H1 (cell line): ENCODE data around the gene HS6ST3. TPM values are rescaled to one million over a fixed set of nuclear protein-coding genes. Genes with fewer than 3 reads are reported as not detected.

ENCODE experiments used
- CTCF ChIA-PET: fragments of 300-600 bp; sonication (Branson Sonifier 250); formaldehyde crosslinking; loops from one replicate; lab custom pipeline; 2021; ENCODE audit not compliant: partially characterized antibody; lab: Charles Lee
- POLR2A ChIA-PET: fragments of 300-600 bp; sonication (Branson Sonifier 250); formaldehyde crosslinking; loops from one replicate; lab custom pipeline; 2021; ENCODE audit warnings: inconsistent platforms; ENCODE audit not compliant: partially characterized antibody; lab: Charles Lee
- DNase-seq, 2 experiments: peaks; one replicate each; pipeline versions ENCODE4 v3.0.0 to v3.0.0-alpha.2; 2010 to 2022; ENCODE audit warnings: low spot score in 2 of 2, low read depth in 1 of 2, mixed read lengths in 1 of 2
- FAIRE-seq: peaks from 2 replicates; lab custom pipeline; 2011; peaks lifted over from hg19 to GRCh38; lab: Jason Lieb, UNC
- H2AFZ ChIP-seq: 2 replicates; pipeline ENCODE4 v1.8.1; 2012; ENCODE audit warnings: low read length, inconsistent platforms
- H2AK5ac ChIP-seq: 2 replicates; pipeline ENCODE4 v1.6.1; 2013; ENCODE audit warnings: low read depth, low read length
- H2BK120ac ChIP-seq: replicated peaks from 2 replicates; pipeline ENCODE3; 2013; ENCODE audit warnings: low read depth, low read length, inconsistent platforms
- H2BK12ac ChIP-seq: 2 replicates; pipeline ENCODE4 v1.6.1; 2013; ENCODE audit warnings: low read depth, low read length
- H2BK15ac ChIP-seq: 2 replicates; pipeline ENCODE4 v1.6.1; 2013; ENCODE audit warnings: low read length
- H2BK20ac ChIP-seq: 2 replicates; pipeline ENCODE4 v1.6.1; 2013; ENCODE audit warnings: low read length
- H2BK5ac ChIP-seq: 2 replicates; pipeline ENCODE4 v1.6.1; 2013; ENCODE audit warnings: low read depth, low read length
- H3K14ac ChIP-seq: 2 replicates; pipeline ENCODE4 v1.6.1; 2013; ENCODE audit warnings: inconsistent platforms; ENCODE audit not compliant: insufficient read length
- H3K18ac ChIP-seq: 2 replicates; pipeline ENCODE4 v1.6.1; 2013; ENCODE audit warnings: low read length; ENCODE audit errors: extremely low read depth
- H3K23ac ChIP-seq: 2 replicates; pipeline ENCODE4 v1.6.1; 2013; ENCODE audit warnings: inconsistent platforms; ENCODE audit not compliant: insufficient read length
- H3K23me2 ChIP-seq: 2 replicates; pipeline ENCODE4 v1.6.1; 2013; ENCODE audit warnings: low read depth, low read length
- H3K27ac ChIP-seq: 2 replicates; pipeline ENCODE4 v1.6.1; 2011; ENCODE audit warnings: low read depth, low read length, inconsistent platforms
- H3K27me3 ChIP-seq, 4 experiments: replicated peaks in 1 of 4; 1 replicate in 1 of 4; 2 replicates in 3 of 4; pipeline versions ENCODE4 v1.6.1 to v1.8.1; 2011 to 2013; ENCODE audit warnings: low read length in 3 of 4, mild to moderate bottlenecking in 3 of 4, inconsistent platforms in 2 of 4, mixed read lengths in 2 of 4, moderate library complexity in 1 of 4; ENCODE audit not compliant: control insufficient read depth in 3 of 4, insufficient read depth in 3 of 4; ENCODE audit errors: extremely low read depth in 1 of 4
- H3K36me3 ChIP-seq, 4 experiments: 2 replicates each; pipeline versions ENCODE4 v1.6.1 to v1.8.1; 2011 to 2013; ENCODE audit warnings: mild to moderate bottlenecking in 4 of 4, low read length in 3 of 4, moderate library complexity in 2 of 4, control low read depth in 1 of 4, inconsistent platforms in 1 of 4; ENCODE audit not compliant: insufficient read depth in 4 of 4, control insufficient read depth in 2 of 4
- H3K4ac ChIP-seq: replicated peaks from 2 replicates; pipeline ENCODE3; 2013; ENCODE audit warnings: low read length, low read depth, mixed read lengths, inconsistent platforms; ENCODE audit not compliant: insufficient read length
- H3K4me1 ChIP-seq, 4 experiments: replicated peaks in 1 of 4; 1 replicate in 1 of 4; 2 replicates in 3 of 4; pipeline versions ENCODE4 v1.6.1 to v1.8.1; 2011 to 2013; ENCODE audit warnings: low read length in 3 of 4, inconsistent platforms in 2 of 4, mixed read lengths in 1 of 4; ENCODE audit not compliant: insufficient read depth in 4 of 4, control insufficient read depth in 3 of 4
- H3K4me2 ChIP-seq, 2 experiments: 2 replicates each; pipeline versions ENCODE4 v1.6.1 to v1.8.1; 2011 to 2013; ENCODE audit warnings: low read depth in 2 of 2, low read length in 2 of 2, control low read depth in 1 of 2, inconsistent platforms in 1 of 2, mild to moderate bottlenecking in 1 of 2; ENCODE audit not compliant: insufficient read depth in 1 of 2
- H3K4me3 ChIP-seq, 4 experiments: fragments of 200-600, 300-600 bp in 1 of 4; sonication (generic), shearing (Covaris generic), sonication (Bioruptor Twin) in 1 of 4; 2 replicates each; pipeline versions ENCODE4 v1.5.1 to v1.8.1; 2011 to 2016; ENCODE audit warnings: low read length in 4 of 4, low read depth in 3 of 4, control low read depth in 2 of 4, inconsistent platforms in 2 of 4, mild to moderate bottlenecking in 2 of 4, mixed read lengths in 1 of 4, moderate library complexity in 1 of 4; ENCODE audit not compliant: insufficient read depth in 2 of 4; ENCODE audit errors: extremely low read depth in 1 of 4
- H3K56ac ChIP-seq: replicated peaks from 2 replicates; pipeline ENCODE3; 2013; ENCODE audit warnings: low read depth, mild to moderate bottlenecking, mixed read lengths, low read length, inconsistent platforms; ENCODE audit not compliant: insufficient read length
- H3K79me1 ChIP-seq: 2 replicates; pipeline ENCODE4 v1.6.1; 2013; ENCODE audit warnings: low read depth, low read length, control low read depth
- H3K79me2 ChIP-seq, 2 experiments: 2 replicates each; pipeline versions ENCODE4 v1.6.1 to v1.8.1; 2012 to 2013; ENCODE audit warnings: low read length in 2 of 2, mild to moderate bottlenecking in 2 of 2, inconsistent platforms in 1 of 2; ENCODE audit not compliant: insufficient read depth in 2 of 2, control insufficient read depth in 1 of 2
- H3K9ac ChIP-seq, 4 experiments: replicated peaks in 1 of 4; 1 replicate in 1 of 4; 2 replicates in 3 of 4; pipeline versions ENCODE4 v1.6.1 to v1.8.1; 2011 to 2013; ENCODE audit warnings: low read depth in 3 of 4, low read length in 3 of 4, control low read depth in 2 of 4, mild to moderate bottlenecking in 2 of 4, moderate library complexity in 2 of 4, inconsistent platforms in 1 of 4; ENCODE audit errors: extremely low read depth in 1 of 4
- H3K9me3 ChIP-seq, 2 experiments: 2 replicates each; pipeline versions ENCODE4 v1.6.1 to v1.8.1; 2012 to 2013; ENCODE audit warnings: mild to moderate bottlenecking in 2 of 2, moderate library complexity in 2 of 2, control low read depth in 1 of 2, inconsistent platforms in 1 of 2, low read depth in 1 of 2, low read length in 1 of 2, mixed read lengths in 1 of 2; ENCODE audit not compliant: insufficient read depth in 2 of 2
- H4K20me1 ChIP-seq, 2 experiments: replicated peaks in 1 of 2; 2 replicates each; pipeline versions ENCODE3 to v1.8.1; 2011 to 2013; ENCODE audit warnings: inconsistent platforms in 2 of 2, low read length in 2 of 2, mild to moderate bottlenecking in 1 of 2; ENCODE audit not compliant: insufficient read depth in 2 of 2, control insufficient read depth in 1 of 2
- H4K5ac ChIP-seq: 2 replicates; pipeline ENCODE4 v1.6.1; 2013; ENCODE audit warnings: low read length, low read depth, mixed read lengths, inconsistent platforms; ENCODE audit not compliant: insufficient read length
- H4K8ac ChIP-seq: 2 replicates; pipeline ENCODE4 v1.8.0; 2013; ENCODE audit warnings: mild to moderate bottlenecking, moderate library complexity, low read length, inconsistent platforms; ENCODE audit not compliant: insufficient read depth; ENCODE audit errors: extremely low read depth
- H4K91ac ChIP-seq: replicated peaks from 2 replicates; pipeline ENCODE3; 2013; ENCODE audit warnings: low read length, mixed read lengths, inconsistent platforms; ENCODE audit not compliant: insufficient read length
- ATF3 ChIP-seq: IDR thresholded peaks from 2 replicates; pipeline ENCODE4 v1.6.1; 2011; ENCODE audit warnings: low read depth, mild to moderate bottlenecking, low read length; ENCODE audit not compliant: insufficient read depth
- BACH1 ChIP-seq: IDR thresholded peaks from 2 replicates; pipeline ENCODE4 v1.6.1; 2012; ENCODE audit warnings: low read length, improper control_type of control experiment
- CREB1 ChIP-seq: IDR thresholded peaks from 2 replicates; pipeline ENCODE4 v1.6.1; 2012; ENCODE audit warnings: inconsistent platforms
- E2F6 ChIP-seq: IDR thresholded peaks from 2 replicates; pipeline ENCODE4 v1.6.1; 2012; ENCODE audit warnings: inconsistent platforms
- HDAC2 ChIP-seq, 2 experiments: fragments of 300-600 bp in 1 of 2; sonication (generic) in 1 of 2; IDR thresholded peaks; 2 replicates each; pipeline ENCODE4 v1.6.1; 2011 to 2012; ENCODE audit warnings: low read depth in 2 of 2, low read length in 2 of 2, mild to moderate bottlenecking in 2 of 2, moderate library complexity in 2 of 2, borderline replicate concordance in 1 of 2, inconsistent platforms in 1 of 2
- HDAC6 ChIP-seq: IDR thresholded peaks from one replicate; pipeline ENCODE4 v1.7.1; 2012; ENCODE audit warnings: low read depth, mild to moderate bottlenecking, inconsistent platforms, low read length, moderate library complexity
- POLR2AphosphoS5 ChIP-seq: IDR thresholded peaks from 2 replicates; pipeline ENCODE4 v1.6.1; 2011; ENCODE audit warnings: low read depth, low read length
- RFX5 ChIP-seq: IDR thresholded peaks from 2 replicates; pipeline ENCODE4 v1.6.1; 2011; ENCODE audit warnings: low read depth, low read length, improper control_type of control experiment, borderline replicate concordance
- RXRA ChIP-seq: IDR thresholded peaks from 2 replicates; pipeline ENCODE4 v1.6.1; 2011; ENCODE audit warnings: low read depth, mild to moderate bottlenecking, low read length, moderate library complexity; ENCODE audit not compliant: insufficient read depth
- SIX5 ChIP-seq: IDR thresholded peaks from 2 replicates; pipeline ENCODE4 v1.6.1; 2011; ENCODE audit warnings: mild to moderate bottlenecking, low read depth, low read length
- SP1 ChIP-seq: IDR thresholded peaks from 2 replicates; pipeline ENCODE4 v1.6.1; 2011; ENCODE audit warnings: low read depth, low read length
- SRF ChIP-seq: IDR thresholded peaks from 2 replicates; pipeline ENCODE4 v1.6.1; 2011; ENCODE audit warnings: mild to moderate bottlenecking, low read depth, low read length, moderate library complexity
- WGBS, 2 experiments: shearing (Covaris generic) in 1 of 2; methylation state at CpG; one replicate each; pipeline versions ENCODE4 v1.1.6 to v1.1.7; 2013 to 2015; ENCODE audit warnings: low lambda C conversion rate in 2 of 2, mixed read lengths in 2 of 2, inconsistent platforms in 1 of 2, low coverage in 1 of 2, missing lambda C conversion rate in 1 of 2; ENCODE audit not compliant: insufficient replicate concordance in 2 of 2, insufficient coverage in 1 of 2, insufficient read length in 1 of 2; ENCODE audit errors: extremely low coverage in 1 of 2, missing lambda C conversion rate in 1 of 2; 5-methylcytosine and 5-hydroxymethylcytosine counted together
- polyA plus RNA-seq, 7 experiments: library from polyadenylated mRNA; depleted of rRNA in 3 of 7; stranded (reverse) in 5 of 7; unstranded in 2 of 7; fragments of >200 nt in 5 of 7; fragments of 200-250 nt in 2 of 7; gene quantifications; 1 replicate in 5 of 7; 2 replicates in 1 of 7; 4 replicates in 1 of 7; pipeline versions ENCODE4 v1.2.1 to v1.2.3, GENCODE V29; 2011 to 2013; ENCODE audit warnings: missing spikeins in 2 of 7, mixed read lengths in 2 of 7
- total RNA-seq: library from RNA; stranded (reverse); fragmentation: NEBNext Ultra II Directional; extraction: Animal tissue kit (Norgen Biotek cat#: 25700); gene quantifications from 2 replicates; pipeline ENCODE4 v1.2.1, GENCODE V29; 2021

HS6ST3 gene
- total and polyA plus RNA-seq, 2 of the 8 experiments (the other 6 are each of a cell fraction or from before 2014, with no cell fraction given): 0.45 to 1.2 TPM

- Histone ChIP-seq H3K23me2 (no peaks in the 10 kb centered on the region), H3K27ac (no peak overlapping the region), H2AFZ (no peak overlapping the region), H3K14ac (no peak overlapping the region), H3K9ac (no peak overlapping the region), H2BK5ac (no peak overlapping the region), H3K36me3 (no peaks in the 10 kb centered on the region), H4K20me1 (no peaks in the 10 kb centered on the region), H3K23ac (no peak overlapping the region), H3K56ac (no peak overlapping the region), H3K4me3 (no peak overlapping the region), H3K4me2 (no peak overlapping the region), H3K27me3 (no peaks in the 10 kb centered on the region), H3K4ac (no peak overlapping the region), H2BK15ac (no peak overlapping the region), H4K5ac (no peak overlapping the region), H2BK20ac (no peak overlapping the region), H3K79me1 (no peaks in the 10 kb centered on the region; the same call in 1 of the 2 replicates), H3K79me2 (no peaks in the 10 kb centered on the region), H2AK5ac (no peak overlapping the region), H3K9me3 (no peaks in the 10 kb centered on the region), H2BK12ac (no peak overlapping the region), H3K18ac (no peak overlapping the region), H3K4me1 (peaks cover 0 to 11% (median 9%) of the 10 kb centered on the region in 4 experiments; a peak in 4 of 7 replicates), H2BK120ac (no peak overlapping the region), H4K91ac (no peak overlapping the region), H4K8ac (no peak overlapping the region)
- ChIA-PET CTCF (interaction anchor here (1.3 kb wide), 1 partner anchor 627 kb away, joined by 4 read pairs; no protein-coding TSS in a partner anchor), POLR2A (no interaction called here)
- FAIRE-seq: peak; percentile 52
- DNase-seq: no peak
- WGBS, 2 experiments: 89% methylated on average over 6 of the region's 6 CpGs; no CpG with 5 or more reads in 1 of the 2 experiments
- TF ChIP-seq RFX5 (no peak), HDAC2 (IDR thresholded peaks at IDR 0.05; ENCODE audit: borderline replicate concordance in 1 of 2, low read depth in 2 of 2, low read length in 2 of 2) (no peak), POLR2AphosphoS5 (no peak), E2F6 (no peak), ATF3 (no peak), RXRA (no peak), SRF (no peak), BACH1 (no peak), CREB1 (no peak), SP1 (no peak), HDAC6 (no peak), SIX5 (no peak)
These were observed 678.6 kb downstream of the HS6ST3 start for GRCh38 chr13:96768524-96768923.
